ENCODE data around the gene GEMIN2. TPM values are rescaled to one million over a fixed set of nuclear protein-coding genes. Genes with fewer than 3 reads are reported as not detected.

GEMIN2 gene
- total and polyA plus RNA-seq, 2 donors (not counting 3 experiments of a cell fraction or from before 2014, with no cell fraction given) = 14.3 to 19.5 TPM

DNA sequence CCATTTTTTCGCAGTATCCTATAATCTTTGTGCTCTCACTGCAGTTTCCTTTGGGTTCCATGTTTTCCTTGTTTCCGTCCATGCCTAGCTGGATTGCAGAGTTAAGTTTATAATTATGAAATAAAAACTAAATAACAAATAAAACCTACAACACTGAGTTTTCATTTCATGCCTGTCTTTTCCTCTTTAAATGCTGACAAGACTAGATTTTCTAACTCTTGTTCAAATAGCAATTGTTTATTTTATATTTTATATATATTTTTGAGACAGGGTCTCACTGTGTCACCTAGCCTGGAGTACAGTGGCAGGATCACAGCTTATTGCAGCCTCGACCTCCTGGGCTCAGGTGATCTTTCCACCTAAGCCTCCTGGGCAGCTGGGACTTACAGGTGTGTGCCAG is 5.3 kb upstream of the GEMIN2 start:
- DNase-seq (ENCODE audit: low read depth, low spot score) (no peak), FAIRE-seq (no peak)
- POLR2A ChIA-PET = no interaction called here
- H3K4me3 ChIP-seq (replicated peaks in 1 of 3; ENCODE audit: insufficient read depth in 1 of 3, low read depth in 1 of 3, low read length in 3 of 3) = no peak overlapping the region
- no peak overlapping the region for H3K4me2 ChIP-seq (ENCODE audit: insufficient read depth, low read length)
- no peak overlapping the region for H2AFZ ChIP-seq (ENCODE audit: low read depth, low read length)
- peaks cover 6% of the 10 kb centered on the region for H3K4me1 ChIP-seq (ENCODE audit: control insufficient read depth, extremely low read depth, insufficient read depth, low read length)
- H3K27me3 ChIP-seq (ENCODE audit: control insufficient read depth in 2 of 2, insufficient read depth in 2 of 2, low read length in 2 of 2) = no peaks in the 10 kb centered on the region
- peaks cover 2% of the 10 kb centered on the region for H3K79me2 ChIP-seq (ENCODE audit: control insufficient read depth, insufficient read depth, low read length)
- TF ChIP-seq POLR2AphosphoS5 (IDR thresholded peaks at IDR 0.05; ENCODE audit: insufficient read depth, low read depth, low read length) (no peak), FOS (IDR thresholded peaks at IDR 0.05; ENCODE audit: borderline replicate concordance, insufficient read depth, low read length) (no peak), GATA2 (IDR thresholded peaks at IDR 0.05; ENCODE audit: insufficient read depth, insufficient read length, low read depth, low read length) (no peak)
- no peak overlapping the region for H3K27ac ChIP-seq (ENCODE audit: insufficient read depth, low read depth, low read length)
- no peaks in the 10 kb centered on the region for H4K20me1 ChIP-seq (replicated peaks; ENCODE audit: control insufficient read depth, extremely low read depth, insufficient read depth, low read length)
- no peaks in the 10 kb centered on the region for H3K36me3 ChIP-seq (ENCODE audit: control insufficient read depth in 2 of 2, extremely low read depth in 1 of 2, insufficient read depth in 2 of 2, low read length in 2 of 2)
- CTCF ChIA-PET = interaction anchor here (1.4 kb wide), 2 partner anchors 260 to 318 kb away, joined by 8 to 10 read pairs; no protein-coding TSS in a partner anchor
- H3K9me1 ChIP-seq (replicated peaks; ENCODE audit: control insufficient read depth, extremely low read depth, insufficient read depth, low read length) = no peaks in the 10 kb centered on the region
- H3K9ac ChIP-seq (replicated peaks; ENCODE audit: extremely low read depth, insufficient read depth, low read length) = no peak overlapping the region
- H3K9me3 ChIP-seq (replicated peaks; ENCODE audit: control insufficient read depth, insufficient read depth, low read length) = no peaks in the 10 kb centered on the region
- no TSS peak for BruUV-seq (replicated peaks)
- intact Hi-C loops (cut with micrococcal nuclease) = no loop called here
- dilution Hi-C loops (cut with MboI; ENCODE audit: extremely low pct_ligation_motif_present, low sequenced_read_pairs) = no loop called here

DNA sequence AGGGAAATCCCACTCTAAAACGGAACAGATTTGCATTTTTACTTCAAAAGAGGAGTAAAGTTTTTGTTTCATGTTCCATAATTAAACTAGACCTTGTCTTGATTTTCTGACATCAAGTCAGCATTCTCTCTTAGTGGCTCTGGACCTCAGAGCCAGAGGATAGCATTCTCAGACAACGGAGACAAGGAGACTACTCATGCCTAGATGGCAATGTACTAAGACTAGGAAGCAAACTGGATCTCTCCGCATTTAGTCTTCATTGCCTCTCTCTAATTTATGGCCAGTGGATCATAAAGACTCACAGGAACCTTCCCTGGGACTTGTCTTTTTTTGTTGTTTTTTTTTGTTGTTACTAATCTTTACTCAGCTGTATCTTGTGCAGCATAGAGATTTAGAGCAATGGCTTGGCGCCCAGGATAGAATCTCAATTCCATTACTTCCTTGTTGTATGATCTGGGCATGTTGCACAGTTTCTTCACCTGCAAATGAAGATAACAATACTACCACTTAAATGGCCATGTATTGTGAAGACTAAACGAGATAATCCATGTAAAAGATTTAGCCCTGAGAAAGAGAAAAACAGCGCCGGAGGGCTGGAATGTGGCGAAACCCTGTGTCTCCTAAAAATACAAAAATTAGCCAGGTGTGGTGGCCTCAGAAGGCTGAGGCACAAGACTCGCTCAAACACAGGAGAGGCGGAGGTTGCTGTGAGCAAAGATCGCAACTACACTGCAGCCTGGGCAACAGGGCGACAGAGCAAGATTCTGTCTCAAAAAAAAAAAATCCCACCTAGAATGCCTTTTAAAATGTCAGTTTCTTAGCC is 4.0 kb upstream of the GEMIN2 start:
- Histone ChIP-seq H3K9me1 (replicated peaks; ENCODE audit: control insufficient read depth, extremely low read depth, insufficient read depth, low read length) (no peaks in the 10 kb centered on the region), H3K27me3 (ENCODE audit: control insufficient read depth in 2 of 2, insufficient read depth in 2 of 2, low read length in 2 of 2) (no peaks in the 10 kb centered on the region), H3K27ac (ENCODE audit: insufficient read depth, low read depth, low read length) (no peak overlapping the region), H3K9ac (replicated peaks; ENCODE audit: extremely low read depth, insufficient read depth, low read length) (no peak overlapping the region), H3K4me1 (ENCODE audit: control insufficient read depth, extremely low read depth, insufficient read depth, low read length) (peaks cover 9% of the 10 kb centered on the region), H3K4me2 (ENCODE audit: insufficient read depth, low read length) (no peak overlapping the region), H2AFZ (ENCODE audit: low read depth, low read length) (no peak overlapping the region), H3K9me3 (replicated peaks; ENCODE audit: control insufficient read depth, insufficient read depth, low read length) (no peaks in the 10 kb centered on the region), H3K4me3 (replicated peaks in 1 of 3; ENCODE audit: insufficient read depth in 1 of 3, low read depth in 1 of 3, low read length in 3 of 3) (no peak overlapping the region), H4K20me1 (replicated peaks; ENCODE audit: control insufficient read depth, extremely low read depth, insufficient read depth, low read length) (no peaks in the 10 kb centered on the region), H3K79me2 (ENCODE audit: control insufficient read depth, insufficient read depth, low read length) (peaks cover 7% of the 10 kb centered on the region), H3K36me3 (ENCODE audit: control insufficient read depth in 2 of 2, extremely low read depth in 1 of 2, insufficient read depth in 2 of 2, low read length in 2 of 2) (no peaks in the 10 kb centered on the region)
- no peak for DNase-seq (ENCODE audit: low read depth, low spot score)
- intact Hi-C loops (cut with micrococcal nuclease) (no loop called here), dilution Hi-C loops (cut with MboI; ENCODE audit: extremely low pct_ligation_motif_present, low sequenced_read_pairs) (no loop called here)
- ChIA-PET POLR2A (no interaction called here), CTCF (interaction anchor here (1.8 kb wide), 1 partner anchor 316 kb away, joined by 8 read pairs; no protein-coding TSS in a partner anchor)
- no TSS peak for BruUV-seq (replicated peaks)
- no peak for TF ChIP-seq POLR2A (IDR thresholded peaks at IDR 0.05; ENCODE audit: low read depth, low read length)
- no peak for FAIRE-seq

Measured in endothelial cell of umbilical vein (primary cell).